Occipital lobe (tissue), 2 donors: ENCODE data around the gene MSL3B. TPM values are rescaled to one million over a fixed set of nuclear protein-coding genes. Genes with fewer than 3 reads are reported as not detected.

ENCODE experiments used
- DNase-seq: peaks from one replicate; lab custom pipeline; 2025; lab: John Stamatoyannopoulos, UW
- total RNA-seq: library from RNA; depleted of rRNA; stranded (reverse); fragments of >200 nt; gene quantifications from one replicate; pipeline ENCODE4 v1.2.3, GENCODE V29; 2014

Gene MSL3B

GRCh38 chr2:233817995-233818638 lies 50.1 kb downstream of the MSL3B start:
- DNase-seq = no peak

- DNase-seq = no peak
Measured at GRCh38 chr2:233817361-233817911, 50.8 kb downstream of the MSL3B start.

GRCh38 chr2:233816771-233817170 lies 51.4 kb downstream of the MSL3B start:
- DNase-seq = no peak

- no peak for DNase-seq
Measured at GRCh38 chr2:233816334-233816733, 51.9 kb downstream of the MSL3B start.

GRCh38 chr2:233815861-233816260 lies 52.3 kb downstream of the MSL3B start:
- DNase-seq = no peak

Other genes with a start within 250 kb of the MSL3B start
- gene UGT1A10, start 231.9 kb downstream of the MSL3B start, total RNA-seq = not detected
- not detected for gene UGT1A9, start 196.5 kb downstream of the MSL3B start, total RNA-seq
- gene UGT1A7, start 186.5 kb downstream of the MSL3B start, total RNA-seq = not detected
- gene UGT1A6, start 175.5 kb downstream of the MSL3B start, total RNA-seq = not detected
- gene UGT1A5, start 155.5 kb downstream of the MSL3B start, total RNA-seq = not detected
- not detected for gene UGT1A4, start 149.7 kb downstream of the MSL3B start, total RNA-seq
- gene UGT1A3, start 139.3 kb downstream of the MSL3B start, total RNA-seq = not detected
- gene UGT1A1, start 108.1 kb downstream of the MSL3B start, total RNA-seq = not detected
- not detected for gene MROH2A, start 90.1 kb downstream of the MSL3B start, total RNA-seq
- gene HJURP, start 13.9 kb downstream of the MSL3B start, total RNA-seq = 1.9 TPM
- gene TRPM8, start 49.0 kb upstream of the MSL3B start, total RNA-seq = 0.47 TPM
- not detected for gene SPP2, start 182.3 kb upstream of the MSL3B start, total RNA-seq